ENCODE measurements around the gene CYP11A1. TPM values are rescaled to one million over a fixed set of nuclear protein-coding genes. Genes with fewer than 3 reads are reported as not detected.

CYP11A1 gene
- total and polyA plus RNA-seq, 8 donors = 2.5 to 10.2 (median 4.2) TPM; not detected in 4

GRCh38 chr15:74322558-74323180 is 44.8 kb downstream of the CYP11A1 start:
- DNase-seq = peak; percentile 59 to 89
- Histone ChIP-seq H3K4me3 (no peak overlapping the region), H3K36me3 (no peaks in the 10 kb centered on the region), H3K9me3 (no peaks in the 10 kb centered on the region), H3K4me1 (peaks cover 0 to 26% (median 13%) of the 10 kb centered on the region in 4 donors), H3K27me3 (peaks cover 0 to 12% (median 0%) of the 10 kb centered on the region in 3 donors), H3K27ac (no peak overlapping the region)
- intact Hi-C loops (cut with DNase I; ENCODE audit: low total_unique reads) = loop anchor here (5.0 to 10.0 kb wide), 2 partner anchors 195 to 952 kb away; no protein-coding TSS in a partner anchor
- WGBS, 5 donors = 20 to 31% (median 25%) methylated on average over 6 of the region's 6 CpGs
- no peak for TF ChIP-seq POLR2A (IDR thresholded peaks at IDR 0.05)
- TF ChIP-seq, protein P1, sequence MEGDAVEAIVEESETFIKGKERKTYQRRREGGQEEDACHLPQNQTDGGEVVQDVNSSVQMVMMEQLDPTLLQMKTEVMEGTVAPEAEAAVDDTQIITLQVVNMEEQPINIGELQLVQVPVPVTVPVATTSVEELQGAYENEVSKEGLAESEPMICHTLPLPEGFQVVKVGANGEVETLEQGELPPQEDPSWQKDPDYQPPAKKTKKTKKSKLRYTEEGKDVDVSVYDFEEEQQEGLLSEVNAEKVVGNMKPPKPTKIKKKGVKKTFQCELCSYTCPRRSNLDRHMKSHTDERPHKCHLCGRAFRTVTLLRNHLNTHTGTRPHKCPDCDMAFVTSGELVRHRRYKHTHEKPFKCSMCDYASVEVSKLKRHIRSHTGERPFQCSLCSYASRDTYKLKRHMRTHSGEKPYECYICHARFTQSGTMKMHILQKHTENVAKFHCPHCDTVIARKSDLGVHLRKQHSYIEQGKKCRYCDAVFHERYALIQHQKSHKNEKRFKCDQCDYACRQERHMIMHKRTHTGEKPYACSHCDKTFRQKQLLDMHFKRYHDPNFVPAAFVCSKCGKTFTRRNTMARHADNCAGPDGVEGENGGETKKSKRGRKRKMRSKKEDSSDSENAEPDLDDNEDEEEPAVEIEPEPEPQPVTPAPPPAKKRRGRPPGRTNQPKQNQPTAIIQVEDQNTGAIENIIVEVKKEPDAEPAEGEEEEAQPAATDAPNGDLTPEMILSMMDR (IDR thresholded peaks at IDR 0.05) = peak in 5 of 7 experiments; percentile 66 to 79 (median 77)
- TF ChIP-seq EP300 (IDR thresholded peaks at IDR 0.05) = no peak
- TF ChIP-seq POLR2AphosphoS5 (IDR thresholded peaks at IDR 0.05) = no peak

DNA sequence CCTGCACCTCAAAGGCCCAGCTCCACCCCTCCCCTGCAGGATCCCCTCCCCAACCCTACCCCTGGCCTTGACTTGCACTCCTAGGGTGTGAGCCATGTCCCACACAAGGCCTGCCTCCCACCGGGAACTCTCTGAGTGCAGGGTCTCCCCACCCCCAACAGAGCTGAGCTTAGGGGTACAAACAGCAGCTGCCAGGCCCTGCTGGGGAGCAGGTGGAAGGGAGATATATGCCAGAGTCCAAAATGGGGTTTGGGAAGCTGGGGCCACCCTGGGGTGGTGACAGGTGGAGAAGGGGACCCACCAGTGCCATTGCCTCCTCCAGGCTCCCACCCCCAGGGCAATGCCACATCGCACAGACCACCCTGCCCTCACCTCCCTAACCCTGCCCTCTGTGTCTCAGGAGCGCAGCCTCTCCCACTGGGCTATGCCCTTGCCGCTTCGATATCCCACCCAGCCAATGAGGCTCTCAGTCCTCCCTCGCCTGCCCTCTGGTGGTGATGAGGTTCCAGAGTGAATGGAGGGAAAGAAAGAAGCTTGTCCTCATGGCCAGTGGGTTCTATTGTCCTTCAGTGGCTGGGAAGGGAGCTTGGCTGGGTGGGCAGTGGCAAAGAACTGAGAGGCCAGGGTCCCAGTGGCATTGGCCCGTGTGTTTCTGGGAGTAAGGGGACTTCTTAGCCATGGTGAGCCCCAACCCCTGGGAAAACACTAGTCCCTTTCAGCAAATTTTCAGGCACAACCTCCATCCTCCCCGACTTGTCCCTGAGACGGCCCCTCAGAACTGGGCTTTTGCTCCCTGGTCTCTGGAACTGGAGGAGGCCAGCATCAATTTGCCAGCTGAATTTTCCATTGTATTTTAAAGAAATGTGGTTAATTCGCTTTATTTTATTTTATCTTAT is 46.8 kb downstream of the CYP11A1 start:
- intact Hi-C loops (cut with DNase I; ENCODE audit: low total_unique reads) = loop anchor here (5.0 to 10.0 kb wide), 2 partner anchors 193 to 954 kb away; no protein-coding TSS in a partner anchor
- H3K27ac ChIP-seq = no peak overlapping the region

GRCh38 chr15:74319596-74320351 is 47.7 kb downstream of the CYP11A1 start:
- peak overlapping the region in 1 of 5 donors; percentile 49 for H3K27ac ChIP-seq

More for the DNA sequence above, 46.8 kb downstream of the CYP11A1 start:
- Histone ChIP-seq H3K9me3 (no peaks in the 10 kb centered on the region), H3K36me3 (no peaks in the 10 kb centered on the region), H3K4me3 (no peak overlapping the region), H3K27me3 (peaks cover 0 to 21% (median 0%) of the 10 kb centered on the region in 3 donors), H3K4me1 (peaks cover 0 to 32% (median 13%) of the 10 kb centered on the region in 4 donors)
- TF ChIP-seq, protein P1 (IDR thresholded peaks at IDR 0.05) = peak in 5 of 7 experiments; percentile 9 to 43 (median 18)
- no peak for TF ChIP-seq EP300 (IDR thresholded peaks at IDR 0.05)
- 79 to 87% (median 81%) methylated on average over 10 of the region's 10 CpGs for WGBS, 5 donors
- peak; percentile 44 to 80 for DNase-seq

More at GRCh38 chr15:74319596-74320351, 47.7 kb downstream of the CYP11A1 start:
- Histone ChIP-seq H3K9me3 (no peaks in the 10 kb centered on the region), H3K27me3 (peaks cover 0 to 16% (median 0%) of the 10 kb centered on the region in 3 donors), H3K4me3 (no peak overlapping the region), H3K36me3 (no peaks in the 10 kb centered on the region), H3K4me1 (peaks cover 0 to 40% (median 13%) of the 10 kb centered on the region in 4 donors)
- 44 to 63% (median 50%) methylated on average over 8 of the region's 8 CpGs for WGBS, 5 donors
- peak in 1 of 2 donors; percentile 45 for DNase-seq
- TF ChIP-seq POLR2A (IDR thresholded peaks at IDR 0.05) = no peak
- TF ChIP-seq, protein P1 (IDR thresholded peaks at IDR 0.05) = no peak
- TF ChIP-seq POLR2AphosphoS5 (IDR thresholded peaks at IDR 0.05) = no peak
- no peak for TF ChIP-seq EP300 (IDR thresholded peaks at IDR 0.05)
- intact Hi-C loops (cut with DNase I; ENCODE audit: low total_unique reads) = loop anchor here (5.0 to 10.0 kb wide), 2 partner anchors 192 to 955 kb away; no protein-coding TSS in a partner anchor

Measured in stomach (tissue), 9 donors.